NB4 (cell line): Measurements from ENCODE around the gene CYTH1.

Experiments used
- CTCF ChIP-seq: IDR thresholded peaks from one replicate; pipeline ENCODE4 v1.5.1; 2012; ENCODE audit warnings: low read depth, low read length
- MAX ChIP-seq: IDR thresholded peaks from 2 replicates; pipeline ENCODE4 v1.6.1; 2011; ENCODE audit warnings: low read depth, low read length
- MYC ChIP-seq: IDR thresholded peaks from 2 replicates; pipeline ENCODE4 v1.6.1; 2011; ENCODE audit warnings: low read depth, low read length
- POLR2A ChIP-seq: IDR thresholded peaks from 2 replicates; pipeline ENCODE4 v1.6.1; 2011; ENCODE audit warnings: mild to moderate bottlenecking; ENCODE audit not compliant: insufficient read length; ENCODE audit errors: extremely low read depth

- TF ChIP-seq CTCF, result no peak
- TF ChIP-seq POLR2A, result no peak
- no peak for TF ChIP-seq MAX
- no peak for TF ChIP-seq MYC
Measured at GRCh38 chr17:78728495-78728894, 53.6 kb downstream of the CYTH1 start.
